IMR-90 (cell line): ENCODE data around the gene FRYL. TPM values are rescaled to one million over a fixed set of nuclear protein-coding genes. Genes with fewer than 3 reads are reported as not detected.

ENCODE experiments used
- ATAC-seq: fragments of 200-7000 bp; cut with Tn5 transposase; 2 replicates; pipeline ENCODE4 v1.9.1; 2020; ENCODE audit warnings: low read depth, mild to moderate bottlenecking, moderate library complexity
- BruUV-seq: library from RNA; stranded (reverse); fragments of 400-500 nt; replicated peaks from 2 replicates; lab custom pipeline; 2021; lab: Mats Ljungman, UMichigan
- CTCF ChIA-PET: fragments of 300-600 bp; formaldehyde crosslinking; extraction: SDS; loops from one replicate; lab custom pipeline; 2021; ENCODE audit warnings: antibody characterized with exemption; lab: Yijun Ruan, JAX
- POLR2A ChIA-PET: fragments of 300-600 bp; sonication (Branson Sonifier 250); formaldehyde crosslinking; loops from one replicate; lab custom pipeline; 2022; ENCODE audit warnings: antibody characterized with exemption; ENCODE audit not compliant: unreplicated experiment; lab: Charles Lee
- DNase-seq: peaks from one replicate; pipeline ENCODE4 v3.0.0; 2013
- H2AFZ ChIP-seq: replicated peaks from 2 replicates; pipeline ENCODE3; 2013; ENCODE audit warnings: low read length, mild to moderate bottlenecking; ENCODE audit not compliant: poor library complexity
- H2AK5ac ChIP-seq: 2 replicates; pipeline ENCODE4 v1.6.1; 2013; ENCODE audit warnings: low read depth, low read length, inconsistent platforms
- H2AK9ac ChIP-seq: replicated peaks from 2 replicates; pipeline ENCODE3; 2013; ENCODE audit warnings: mild to moderate bottlenecking, low read depth, low read length, moderate library complexity; ENCODE audit not compliant: poor library complexity
- H2BK120ac ChIP-seq: 2 replicates; pipeline ENCODE4 v1.6.1; 2013; ENCODE audit warnings: low read depth, low read length, inconsistent platforms
- H2BK15ac ChIP-seq: 3 replicates; pipeline ENCODE4 v1.6.1; 2013; ENCODE audit warnings: low read depth, low read length, inconsistent platforms
- H2BK20ac ChIP-seq: 2 replicates; pipeline ENCODE4 v1.6.1; 2013; ENCODE audit warnings: low read depth, mild to moderate bottlenecking, inconsistent platforms, low read length, moderate library complexity
- H2BK5ac ChIP-seq: 2 replicates; pipeline ENCODE4 v1.6.1; 2013; ENCODE audit warnings: mild to moderate bottlenecking, low read depth, low read length, inconsistent platforms; ENCODE audit not compliant: poor library complexity, severe bottlenecking
- H3K14ac ChIP-seq: replicated peaks from 2 replicates; pipeline ENCODE4 v1.6.1; 2013; ENCODE audit warnings: low read depth, low read length, inconsistent platforms
- H3K18ac ChIP-seq: 2 replicates; pipeline ENCODE4 v1.6.1; 2013; ENCODE audit warnings: low read depth, low read length, control low read depth
- H3K23ac ChIP-seq: 2 replicates; pipeline ENCODE4 v1.6.1; 2013; ENCODE audit warnings: low read depth, low read length, inconsistent platforms
- H3K27ac ChIP-seq: 2 replicates; pipeline ENCODE4 v1.5.1; 2013; ENCODE audit warnings: mild to moderate bottlenecking, control low read depth, low read length; ENCODE audit not compliant: insufficient read depth
- H3K27me3 ChIP-seq: 2 replicates; pipeline ENCODE4 v1.6.1; 2013; ENCODE audit warnings: low read length; ENCODE audit not compliant: control insufficient read depth, insufficient read depth
- H3K36me3 ChIP-seq: 2 replicates; pipeline ENCODE4 v1.6.1; 2013; ENCODE audit warnings: low read length, mixed read lengths; ENCODE audit not compliant: control insufficient read depth, insufficient read depth
- H3K4ac ChIP-seq: 2 replicates; pipeline ENCODE4 v1.6.1; 2013; ENCODE audit warnings: low read depth, low read length, inconsistent platforms
- H3K4me1 ChIP-seq: 2 replicates; pipeline ENCODE4 v1.6.1; 2013; ENCODE audit warnings: low read length, mixed read lengths; ENCODE audit not compliant: control insufficient read depth, insufficient read depth
- H3K4me2 ChIP-seq: 2 replicates; pipeline ENCODE4 v1.6.1; 2013; ENCODE audit warnings: low read depth, mild to moderate bottlenecking, control low read depth, low read length, moderate library complexity
- H3K4me3 ChIP-seq: 2 replicates; pipeline ENCODE4 v1.5.1; 2013; ENCODE audit warnings: low read depth, mild to moderate bottlenecking, control low read depth, low read length, moderate library complexity; ENCODE audit not compliant: insufficient read depth
- H3K56ac ChIP-seq: 2 replicates; pipeline ENCODE4 v1.6.1; 2013; ENCODE audit warnings: low read length, inconsistent platforms; ENCODE audit not compliant: insufficient read depth; ENCODE audit errors: extremely low read depth
- H3K79me1 ChIP-seq, 2 experiments: 2 replicates each; pipeline ENCODE4 v1.6.1; 2013; ENCODE audit warnings: low read length in 2 of 2, inconsistent platforms in 1 of 2, low read depth in 1 of 2
- H3K9ac ChIP-seq: 2 replicates; pipeline ENCODE4 v1.6.1; 2013; ENCODE audit warnings: low read depth, low read length, control low read depth
- H3K9me1 ChIP-seq: 2 replicates; pipeline ENCODE4 v1.6.1; 2013; ENCODE audit warnings: low read length, inconsistent platforms; ENCODE audit not compliant: insufficient read depth
- H3K9me3 ChIP-seq: 2 replicates; pipeline ENCODE4 v1.6.1; 2013; ENCODE audit warnings: low read length; ENCODE audit not compliant: control insufficient read depth, insufficient read depth
- H4K20me1 ChIP-seq: 2 replicates; pipeline ENCODE4 v1.6.1; 2013; ENCODE audit warnings: low read length, inconsistent platforms; ENCODE audit not compliant: insufficient read depth
- H4K5ac ChIP-seq: 2 replicates; pipeline ENCODE4 v1.6.1; 2013; ENCODE audit warnings: mild to moderate bottlenecking, low read depth, low read length, control low read depth
- H4K8ac ChIP-seq, 2 experiments: 2 replicates each; pipeline ENCODE4 v1.6.1; 2013; ENCODE audit warnings: low read depth in 2 of 2, low read length in 2 of 2, control low read depth in 1 of 2, inconsistent platforms in 1 of 2
- H4K91ac ChIP-seq: 2 replicates; pipeline ENCODE4 v1.6.1; 2013; ENCODE audit warnings: low read depth, low read length, inconsistent platforms; ENCODE audit not compliant: insufficient read depth
- MAFK ChIP-seq: IDR thresholded peaks from 2 replicates; pipeline ENCODE4 v1.6.1; 2012; ENCODE audit warnings: low read depth, low read length, improper control_type of control experiment
- RAD21 ChIP-seq: IDR thresholded peaks from 2 replicates; pipeline ENCODE4 v1.6.1; 2012; ENCODE audit warnings: low read length, improper control_type of control experiment
- SMC3 ChIP-seq: fragments of 150-350 bp; IDR thresholded peaks from 2 replicates; pipeline ENCODE4 v1.6.1; 2016; ENCODE audit warnings: low read depth, mild to moderate bottlenecking, antibody characterized with exemption, low read length, moderate library complexity
- WGBS, 2 experiments: methylation state at CpG; one replicate each; pipeline versions ENCODE4 v1.1.5 to v1.1.7; 2013; ENCODE audit warnings: missing lambda C conversion rate in 2 of 2; ENCODE audit not compliant: insufficient read length in 1 of 2; ENCODE audit errors: extremely low coverage in 2 of 2; 5-methylcytosine and 5-hydroxymethylcytosine counted together
- dilution Hi-C: fragments of 300-500 bp; cut with HindIII; formaldehyde crosslinking; loops from one replicate; pipeline ENCODE4 v1.14.3; 2018; ENCODE audit warnings: low sequenced_read_pairs; ENCODE audit not compliant: unreplicated experiment
- in situ Hi-C: fragments of 300-500 bp; cut with MboI; formaldehyde crosslinking; loops from 3 replicates; pipeline ENCODE4 v1.14.3; 2019; ENCODE audit warnings: low sequenced_read_pairs, inconsistent platforms, mixed read lengths
- intact Hi-C: fragments of 100-400 bp; cut with micrococcal nuclease; formaldehyde crosslinking; loops from 2 replicates; pipeline ENCODE4 v1.10.0; 2022
- polyA plus RNA-seq, 3 experiments: library from polyadenylated mRNA; depleted of rRNA; stranded (reverse); fragments of >200 nt; gene quantifications; 2 replicates each; pipeline ENCODE4 v1.2.3, GENCODE V29; 2012; ENCODE audit warnings: low replicate concordance in 1 of 3
- total RNA-seq: library from RNA; depleted of rRNA; stranded (reverse); fragments of >200 nt; gene quantifications from 2 replicates; pipeline ENCODE4 v1.2.3, GENCODE V29; 2012

FRYL gene
- total and polyA plus RNA-seq, 2 of the 4 experiments (the other 2 are of a cell fraction) = 9.9 to 77.4 TPM

GRCh38 chr4:48604527-48604926 lies 175.6 kb downstream of the FRYL start:
- peaks cover 4 to 8% of the 10 kb centered on the region in 2 experiments; a peak in 2 of 4 replicates for H3K79me1 ChIP-seq
- no peak overlapping the region for H2AK5ac ChIP-seq
- no peak overlapping the region for H3K4me3 ChIP-seq
- DNase-seq (no peak), ATAC-seq (no peak)
- no peak overlapping the region for H2AFZ ChIP-seq
- no CpG with 5 or more reads among the region's 4 CpGs for WGBS, 2 experiments
- H3K4ac ChIP-seq = no peak overlapping the region
- no peak overlapping the region for H2BK5ac ChIP-seq
- no peaks in the 10 kb centered on the region for H3K9me1 ChIP-seq
- in situ Hi-C loops (no loop called here), dilution Hi-C loops (no loop called here), intact Hi-C loops (loop anchor here (5.0 kb wide), 2 partner anchors 52 to 173 kb away; no protein-coding TSS in a partner anchor)
- H3K27ac ChIP-seq = no peak overlapping the region
- TF ChIP-seq MAFK (no peak), RAD21 (no peak), SMC3 (no peak)
- no peak overlapping the region for H4K8ac ChIP-seq
- no peak overlapping the region for H3K4me2 ChIP-seq
- no peak overlapping the region for H2AK9ac ChIP-seq
- no peak overlapping the region for H2BK20ac ChIP-seq
- no peak overlapping the region for H3K14ac ChIP-seq
- H4K91ac ChIP-seq = no peak overlapping the region
- H2BK15ac ChIP-seq = no peak overlapping the region
- no peaks in the 10 kb centered on the region for H3K9me3 ChIP-seq
- no peak overlapping the region for H3K56ac ChIP-seq
- no peak overlapping the region for H3K23ac ChIP-seq
- H3K9ac ChIP-seq = no peak overlapping the region
- no peak overlapping the region for H3K18ac ChIP-seq
- no TSS peak for BruUV-seq
- H4K5ac ChIP-seq = no peak overlapping the region
- no peak overlapping the region for H2BK120ac ChIP-seq
- POLR2A ChIA-PET = no interaction called here
- H3K4me1 ChIP-seq = peaks cover 1% of the 10 kb centered on the region; the same call in 1 of the 2 replicates
- H3K27me3 ChIP-seq = no peaks in the 10 kb centered on the region
- CTCF ChIA-PET = no interaction called here
- no peaks in the 10 kb centered on the region for H4K20me1 ChIP-seq
- peaks cover 1% of the 10 kb centered on the region; the same call in 1 of the 2 replicates for H3K36me3 ChIP-seq
